Measurements from ENCODE around the gene TAS2R16. TPM values are rescaled to one million over a fixed set of nuclear protein-coding genes. Genes with fewer than 3 reads are reported as not detected.
"Not testable (repeated sequence)": the region's sequence is repeated elsewhere in the genome, so short reads cannot be mapped to it uniquely, and the experiment has no call there.

TAS2R16 gene
- polyA plus RNA-seq, 4 donors: not detected

DNA sequence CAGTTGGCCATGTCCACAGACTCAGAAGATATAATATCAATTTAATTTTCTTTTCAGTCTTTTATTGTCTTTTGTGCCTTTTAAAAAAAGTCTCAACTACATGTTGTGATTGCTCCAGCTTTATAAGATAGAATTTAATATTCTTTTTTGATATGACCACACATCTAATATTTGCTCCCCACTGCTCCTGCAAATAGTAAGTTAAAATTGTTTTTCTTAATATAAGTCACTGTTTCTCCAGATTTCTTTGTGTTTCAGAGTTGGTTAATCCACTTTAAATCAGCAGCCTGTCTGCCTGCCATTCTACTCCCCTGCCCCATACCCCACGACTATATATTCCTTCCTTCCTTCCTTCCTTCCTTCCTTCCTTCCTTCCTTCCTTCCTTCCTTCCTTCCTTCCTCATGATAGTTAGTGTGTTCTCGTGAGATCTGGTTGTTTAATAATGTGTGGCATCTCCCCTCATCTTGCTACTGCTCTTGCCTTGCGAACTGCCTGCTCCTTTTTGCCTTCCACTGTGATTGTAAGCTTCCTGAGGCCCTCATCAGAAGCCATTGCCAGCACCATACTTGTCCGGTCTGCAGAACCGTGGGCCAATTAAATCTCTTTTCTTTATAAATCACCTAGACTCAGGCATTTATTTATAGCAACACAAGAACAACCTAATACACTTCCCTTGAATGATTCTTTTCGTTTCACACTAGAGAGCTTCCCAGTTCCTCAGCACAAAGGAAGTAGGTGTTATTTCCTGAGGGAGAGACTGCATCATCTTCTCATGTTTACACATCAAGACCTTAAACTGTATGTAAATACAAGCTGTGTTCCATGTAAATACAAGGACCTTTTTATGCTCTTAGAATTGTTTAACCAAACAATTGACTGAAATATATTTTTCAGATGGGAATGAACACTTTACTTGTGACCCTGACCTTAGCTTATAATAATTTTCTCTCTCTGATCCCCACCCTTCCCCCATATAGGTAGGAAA, 24.5 kb downstream of the TAS2R16 start:
- H3K9me3 ChIP-seq (ENCODE audit: control insufficient read depth in 2 of 2, insufficient read depth in 1 of 2, low read depth in 1 of 2, low read length in 1 of 2): no peaks in the 10 kb centered on the region
- H3K27ac ChIP-seq (ENCODE audit: low read depth in 1 of 3, low read length in 2 of 3): no peak overlapping the region
- no peaks in the 10 kb centered on the region for H3K27me3 ChIP-seq (ENCODE audit: control insufficient read depth in 3 of 3, insufficient read depth in 3 of 3, low read length in 3 of 3)
- FAIRE-seq (no peak), DNase-seq (no peak)
- no peaks in the 10 kb centered on the region for H3K36me3 ChIP-seq (ENCODE audit: control insufficient read depth in 3 of 3, insufficient read depth in 2 of 3, low read depth in 1 of 3, low read length in 3 of 3)
- no peaks in the 10 kb centered on the region for H3K4me1 ChIP-seq (ENCODE audit: control insufficient read depth in 3 of 3, insufficient read depth in 2 of 3, low read depth in 1 of 3, low read length in 2 of 3)
- H3K4me3 ChIP-seq (ENCODE audit: low read depth in 1 of 3, low read length in 3 of 3): no peak overlapping the region
- whole genome bisulfite sequencing, 3 donors: 38 to 56% (median 50%) methylated on average over 6 of the region's 6 CpGs

DNA sequence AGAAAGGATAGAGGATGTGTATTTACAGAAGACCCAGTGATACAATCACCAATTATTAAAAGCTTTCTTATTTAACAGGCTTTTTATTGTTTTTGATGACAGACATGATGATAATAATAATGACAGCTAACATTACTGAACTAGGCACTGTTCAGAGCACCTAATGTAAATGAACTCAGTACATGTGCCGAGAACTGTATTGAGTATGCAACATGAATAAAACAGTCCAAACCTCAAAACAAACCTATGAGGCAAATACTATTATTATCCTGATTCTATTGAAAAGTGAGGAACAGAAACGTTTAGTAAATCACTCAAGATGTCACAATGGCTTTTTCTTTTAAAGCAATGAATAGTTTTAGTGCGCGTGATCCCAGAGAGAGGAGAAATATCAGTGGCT, 27.1 kb downstream of the TAS2R16 start:
- Histone ChIP-seq H3K27me3 (ENCODE audit: control insufficient read depth in 3 of 3, insufficient read depth in 3 of 3, low read length in 3 of 3) (no peaks in the 10 kb centered on the region), H3K4me3 (ENCODE audit: low read depth in 1 of 3, low read length in 3 of 3) (no peak overlapping the region), H3K36me3 (ENCODE audit: control insufficient read depth in 3 of 3, insufficient read depth in 2 of 3, low read depth in 1 of 3, low read length in 3 of 3) (no peaks in the 10 kb centered on the region), H3K4me1 (ENCODE audit: control insufficient read depth in 3 of 3, insufficient read depth in 2 of 3, low read depth in 1 of 3, low read length in 2 of 3) (no peaks in the 10 kb centered on the region), H3K27ac (ENCODE audit: low read depth in 1 of 3, low read length in 2 of 3) (no peak overlapping the region), H3K9me3 (ENCODE audit: control insufficient read depth in 2 of 2, insufficient read depth in 1 of 2, low read depth in 1 of 2, low read length in 1 of 2) (no peaks in the 10 kb centered on the region)
- DNase-seq (no peak), FAIRE-seq (no peak)
- WGBS, 3 donors: 74 to 78% (median 75%) methylated on average over 4 of the region's 4 CpGs

DNA sequence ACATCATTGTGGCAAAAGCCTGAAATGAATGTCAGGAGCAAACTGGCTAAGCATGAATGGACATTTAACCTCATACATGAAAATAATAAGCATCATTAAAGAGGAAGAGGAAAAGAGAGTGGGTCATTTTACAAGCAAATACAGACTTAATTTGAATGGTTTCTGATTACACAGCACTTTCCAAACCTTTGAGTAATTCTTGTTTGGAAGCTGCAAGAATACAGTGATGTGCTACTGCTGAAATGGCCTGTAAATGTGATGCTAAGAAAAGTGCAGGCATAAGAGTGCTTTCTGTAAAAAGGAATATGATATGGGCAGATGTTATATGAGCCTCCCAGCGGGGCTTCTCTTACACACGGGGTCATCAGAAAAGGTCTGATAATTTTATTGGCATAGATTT, 30.2 kb downstream of the TAS2R16 start:
- no peaks in the 10 kb centered on the region for H3K4me1 ChIP-seq (ENCODE audit: control insufficient read depth in 3 of 3, insufficient read depth in 2 of 3, low read depth in 1 of 3, low read length in 2 of 3)
- H3K27ac ChIP-seq (ENCODE audit: low read depth in 1 of 3, low read length in 2 of 3): no peak overlapping the region
- no peaks in the 10 kb centered on the region for H3K9me3 ChIP-seq (ENCODE audit: control insufficient read depth in 2 of 2, insufficient read depth in 1 of 2, low read depth in 1 of 2, low read length in 1 of 2)
- FAIRE-seq (no peak), DNase-seq (no peak)
- no peak overlapping the region for H3K4me3 ChIP-seq (ENCODE audit: low read depth in 1 of 3, low read length in 3 of 3)
- H3K36me3 ChIP-seq (ENCODE audit: control insufficient read depth in 3 of 3, insufficient read depth in 2 of 3, low read depth in 1 of 3, low read length in 3 of 3): no peaks in the 10 kb centered on the region
- 49 to 53% (median 52%) methylated on average over 2 of the region's 2 CpGs for WGBS, 3 donors
- H3K27me3 ChIP-seq (ENCODE audit: control insufficient read depth in 3 of 3, insufficient read depth in 3 of 3, low read length in 3 of 3): no peaks in the 10 kb centered on the region

DNA sequence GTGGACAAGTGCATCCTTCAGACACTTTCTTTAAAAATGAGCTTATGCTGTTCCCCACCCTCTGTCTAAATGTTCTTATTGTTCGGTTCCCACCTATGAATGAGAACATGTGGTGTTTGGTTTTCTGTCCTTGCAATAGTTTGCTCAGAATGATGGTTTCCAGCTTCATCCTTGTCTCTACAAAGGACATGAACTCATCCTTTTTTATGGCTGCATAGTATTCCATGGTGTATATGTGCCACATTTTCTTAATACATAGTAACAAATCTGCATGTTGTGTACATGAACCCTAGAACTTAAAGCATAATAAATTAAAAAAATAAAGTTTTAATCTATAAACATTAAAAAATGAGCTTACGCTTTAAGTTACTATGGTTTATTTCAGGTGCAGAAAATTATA, 41.8 kb downstream of the TAS2R16 start:
- not testable (repeated sequence) for H3K27me3 ChIP-seq (ENCODE audit: control insufficient read depth in 3 of 3, insufficient read depth in 3 of 3, low read length in 3 of 3); FAIRE-seq; H3K4me1 ChIP-seq (ENCODE audit: control insufficient read depth in 3 of 3, insufficient read depth in 2 of 3, low read depth in 1 of 3, low read length in 2 of 3); H3K36me3 ChIP-seq (ENCODE audit: control insufficient read depth in 3 of 3, insufficient read depth in 2 of 3, low read depth in 1 of 3, low read length in 3 of 3); H3K4me3 ChIP-seq (ENCODE audit: low read depth in 1 of 3, low read length in 3 of 3); H3K27ac ChIP-seq (ENCODE audit: low read depth in 1 of 3, low read length in 2 of 3); DNase-seq; H3K9me3 ChIP-seq (ENCODE audit: control insufficient read depth in 2 of 2, insufficient read depth in 1 of 2, low read depth in 1 of 2, low read length in 1 of 2)
- WGBS, 3 donors: 97 to 99% (median 97%) methylated on average over 2 of the region's 2 CpGs

DNA sequence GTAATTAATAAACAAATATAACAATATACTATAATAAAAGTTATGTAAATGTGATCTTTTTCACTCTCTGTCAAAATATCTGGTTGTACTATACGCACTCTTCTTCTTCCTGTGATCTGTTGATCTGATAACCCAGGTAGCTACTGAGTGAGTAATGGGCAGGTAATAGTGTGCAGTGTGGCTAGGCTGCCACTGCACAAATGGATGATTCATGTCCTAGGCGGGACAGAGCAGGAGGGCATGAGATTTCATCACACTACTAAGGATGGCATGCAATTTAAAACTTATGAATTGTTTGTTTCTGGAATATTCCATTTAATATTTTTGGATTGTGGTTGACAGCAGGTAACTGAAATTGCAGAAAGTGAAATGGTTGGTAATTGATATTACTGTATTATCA, 44.5 kb downstream of the TAS2R16 start:
- Histone ChIP-seq H3K9me3 (ENCODE audit: control insufficient read depth in 2 of 2, insufficient read depth in 1 of 2, low read depth in 1 of 2, low read length in 1 of 2) (no peaks in the 10 kb centered on the region), H3K27ac (ENCODE audit: low read depth in 1 of 3, low read length in 2 of 3) (no peak overlapping the region), H3K4me3 (ENCODE audit: low read depth in 1 of 3, low read length in 3 of 3) (no peak overlapping the region), H3K4me1 (ENCODE audit: control insufficient read depth in 3 of 3, insufficient read depth in 2 of 3, low read depth in 1 of 3, low read length in 2 of 3) (no peaks in the 10 kb centered on the region), H3K27me3 (ENCODE audit: control insufficient read depth in 3 of 3, insufficient read depth in 3 of 3, low read length in 3 of 3) (no peaks in the 10 kb centered on the region), H3K36me3 (ENCODE audit: control insufficient read depth in 3 of 3, insufficient read depth in 2 of 3, low read depth in 1 of 3, low read length in 3 of 3) (no peaks in the 10 kb centered on the region)
- FAIRE-seq (no peak), DNase-seq (no peak)
- WGBS, 3 donors: 78 to 89% (median 83%) methylated on average over 2 of the region's 2 CpGs

DNA sequence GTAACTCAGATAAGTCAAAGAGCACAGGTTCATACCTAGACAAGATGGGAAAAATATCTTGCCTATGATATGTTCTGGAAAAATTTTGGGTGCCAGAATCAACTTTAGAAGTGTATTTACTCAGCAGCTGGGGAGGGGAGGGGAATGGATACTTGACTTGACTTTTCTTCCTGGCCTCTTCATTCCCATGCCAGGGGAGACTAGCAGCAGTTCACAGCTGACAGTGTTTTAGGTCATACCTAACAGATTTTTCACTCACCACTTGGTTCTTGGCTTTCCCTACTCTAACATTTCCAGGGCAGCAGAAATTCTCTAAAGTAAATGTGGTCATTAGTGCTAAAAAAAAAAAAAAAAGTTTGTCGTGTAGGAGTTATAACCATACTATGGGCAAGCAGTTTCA, 46.3 kb downstream of the TAS2R16 start:
- H3K4me1 ChIP-seq (ENCODE audit: control insufficient read depth in 3 of 3, insufficient read depth in 2 of 3, low read depth in 1 of 3, low read length in 2 of 3): no peaks in the 10 kb centered on the region
- H3K27me3 ChIP-seq (ENCODE audit: control insufficient read depth in 3 of 3, insufficient read depth in 3 of 3, low read length in 3 of 3): no peaks in the 10 kb centered on the region
- no peak overlapping the region for H3K4me3 ChIP-seq (ENCODE audit: low read depth in 1 of 3, low read length in 3 of 3)
- FAIRE-seq (no peak), DNase-seq (no peak)
- H3K36me3 ChIP-seq (ENCODE audit: control insufficient read depth in 3 of 3, insufficient read depth in 2 of 3, low read depth in 1 of 3, low read length in 3 of 3): no peaks in the 10 kb centered on the region
- H3K9me3 ChIP-seq (ENCODE audit: control insufficient read depth in 2 of 2, insufficient read depth in 1 of 2, low read depth in 1 of 2, low read length in 1 of 2): no peaks in the 10 kb centered on the region
- H3K27ac ChIP-seq (ENCODE audit: low read depth in 1 of 3, low read length in 2 of 3): no peak overlapping the region
- WGBS, 3 donors: 79 to 90% (median 84%) methylated on average over 1 of the region's 1 CpG

Other genes with a start within 250 kb of the TAS2R16 start
- 10 to 100 TPM; 11.3 to 26.6 (median 14.8) TPM for gene CADPS2, start 109.2 kb downstream of the TAS2R16 start, polyA plus RNA-seq
- 1 to 10 TPM in 1 of 4 donors, under 1 TPM in 2, not detected in 1; 0.07 to 8.2 (median 0.22) TPM for gene SLC13A1, start 204.3 kb upstream of the TAS2R16 start, polyA plus RNA-seq

Measured in small intestine (tissue), 7 donors.